SH-SY5Y (cell line): Measurements from ENCODE around the gene NODAL.

ENCODE experiments used
- GATA2 ChIP-seq: IDR thresholded peaks from 2 replicates; pipeline ENCODE4 v1.6.1; 2011; ENCODE audit warnings: mild to moderate bottlenecking, low read depth, low read length
- GATA3 ChIP-seq: IDR thresholded peaks from 2 replicates; pipeline ENCODE4 v1.6.1; 2011; ENCODE audit warnings: low read depth, mild to moderate bottlenecking, low read length, moderate library complexity

DNA sequence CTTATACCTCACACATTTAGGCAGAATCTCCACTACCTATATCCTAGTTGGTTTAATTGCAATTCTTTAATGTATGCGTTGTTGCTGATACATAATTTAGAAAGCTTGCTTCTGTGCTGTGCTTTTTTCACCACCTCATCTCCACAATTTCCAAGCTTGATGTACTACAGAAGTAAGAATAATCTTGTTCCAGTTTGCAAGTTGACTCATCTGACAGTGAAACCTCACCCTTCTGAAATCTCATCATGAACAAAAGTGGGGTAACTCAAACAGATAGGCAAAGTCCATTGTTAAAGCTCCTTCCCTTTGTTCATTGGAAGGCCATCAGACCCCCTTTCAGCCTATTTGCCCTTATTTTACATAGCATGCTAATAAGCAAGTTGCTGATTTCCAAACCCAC is 23.9 kb downstream of the NODAL start:
- TF ChIP-seq GATA2 (no peak), GATA3 (no peak)
